ENCODE measurements around the gene XIST. TPM values are rescaled to one million over a fixed set of nuclear protein-coding genes. Genes with fewer than 3 reads are reported as not detected.

XIST gene
- total and polyA plus RNA-seq, 10 of the 15 experiments (the other 5 are each of a cell fraction or from before 2014, with no cell fraction given): 39.1 to 787 (median 91.3) TPM

Small RNAs within 50 kb of the gene (small RNA-seq; reads per million reads assigned to genes)
- gene RF01880: not detected
